Measurements from ENCODE around the gene IDS.
"Not testable (repeated sequence)": the region's sequence is repeated elsewhere in the genome, so short reads cannot be mapped to it uniquely, and the experiment has no call there.

Gene IDS

GRCh38 chrX:149504226-149504914, 736 bp downstream of the IDS start:
- in situ Hi-C loops (cut with HindIII; ENCODE audit: low sequenced_read_pairs): loop anchor here (25.0 kb wide), 1 partner anchor 133 kb away; the partner anchor contains the start of gene TMEM185A

DNA sequence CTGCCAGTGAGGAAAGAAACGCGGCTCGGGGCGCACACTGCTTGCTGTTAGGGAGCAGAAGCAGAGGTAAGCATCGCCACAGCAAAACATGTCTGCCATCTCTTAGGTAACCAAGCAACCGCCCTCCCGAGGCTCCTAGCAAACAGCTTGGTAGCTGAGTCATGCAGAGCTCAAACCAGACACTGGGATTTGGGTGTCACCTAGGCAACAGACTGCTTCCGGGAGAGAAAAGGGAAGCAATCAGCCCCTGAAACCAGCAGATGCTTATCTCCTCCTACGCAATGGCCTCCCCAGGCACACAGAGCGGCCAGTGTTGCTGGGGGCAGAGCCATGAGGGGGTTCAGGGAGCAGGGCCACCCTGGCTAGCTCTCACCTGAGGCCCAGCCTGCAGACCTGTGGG, 1.7 kb downstream of the IDS start:
- in situ Hi-C loops (cut with HindIII; ENCODE audit: low sequenced_read_pairs): loop anchor here (25.0 kb wide), 1 partner anchor 134 kb away; the partner anchor contains the start of gene TMEM185A

DNA sequence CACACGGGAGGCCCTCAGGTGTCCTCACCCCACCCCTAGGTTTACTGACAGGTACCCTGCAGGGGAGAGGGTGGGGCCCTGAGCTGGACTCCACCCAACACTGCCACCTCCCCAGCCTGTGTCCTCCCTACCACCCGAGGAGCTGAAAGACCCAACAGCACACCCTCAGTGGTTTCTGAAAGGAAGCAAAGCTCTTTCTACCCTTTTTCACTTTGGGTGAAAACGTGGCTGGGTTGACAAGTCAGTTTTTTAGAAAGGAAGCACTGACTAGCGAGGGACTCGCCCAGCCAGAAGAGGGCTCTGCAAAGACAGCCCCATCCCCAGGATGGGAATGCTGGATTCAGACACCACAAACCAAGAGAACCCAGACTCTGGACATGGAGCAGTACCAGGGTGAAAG, 2.2 kb downstream of the IDS start:
- in situ Hi-C loops (cut with HindIII; ENCODE audit: low sequenced_read_pairs): loop anchor here (25.0 kb wide), 1 partner anchor 134 kb away; the partner anchor contains the start of gene TMEM185A

DNA sequence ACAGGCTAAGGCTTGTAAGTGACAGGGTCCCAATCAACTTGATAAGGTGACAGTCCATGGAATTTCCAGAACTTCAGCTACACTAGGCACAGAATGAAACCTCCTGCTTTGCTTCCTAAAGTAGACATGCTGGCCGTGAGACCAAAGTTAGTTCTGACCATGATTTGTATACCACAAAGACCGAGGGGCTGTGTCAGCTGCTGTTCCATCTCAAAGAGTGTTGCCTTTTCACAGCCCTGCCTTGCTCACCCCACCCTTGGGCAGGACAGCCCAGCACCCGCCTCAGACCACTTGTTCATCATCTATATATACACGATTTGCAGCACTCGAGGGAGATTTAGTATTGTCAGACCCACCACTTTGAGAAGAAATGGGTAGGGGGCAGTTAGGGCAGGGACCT, 5.3 kb downstream of the IDS start:
- in situ Hi-C loops (cut with HindIII; ENCODE audit: low sequenced_read_pairs): loop anchor here (25.0 kb wide), 1 partner anchor 138 kb away; the partner anchor contains the start of gene TMEM185A

GRCh38 chrX:149498767-149499166, 6.3 kb downstream of the IDS start:
- in situ Hi-C loops (cut with HindIII; ENCODE audit: low sequenced_read_pairs): no loop called here

DNA sequence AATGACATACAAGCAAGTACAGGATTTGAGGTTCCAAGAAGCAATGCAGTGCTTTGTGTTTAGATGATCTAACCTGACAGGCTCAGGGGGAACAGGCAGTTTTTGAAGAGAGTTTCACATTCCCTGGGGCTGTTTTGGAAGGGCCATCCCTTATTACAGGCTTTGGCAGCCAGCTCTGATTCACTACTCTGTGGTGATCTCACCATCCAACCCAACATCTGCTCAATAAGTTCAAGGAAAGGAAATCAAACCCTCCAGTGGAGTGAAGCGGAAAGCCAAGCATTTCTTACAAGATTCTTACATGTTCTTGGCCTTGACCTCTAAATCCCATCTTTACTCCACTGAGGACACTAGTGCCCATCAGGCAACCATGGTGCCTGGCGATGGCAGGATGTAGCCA, 7.5 kb downstream of the IDS start:
- in situ Hi-C loops (cut with HindIII; ENCODE audit: low sequenced_read_pairs): no loop called here

DNA sequence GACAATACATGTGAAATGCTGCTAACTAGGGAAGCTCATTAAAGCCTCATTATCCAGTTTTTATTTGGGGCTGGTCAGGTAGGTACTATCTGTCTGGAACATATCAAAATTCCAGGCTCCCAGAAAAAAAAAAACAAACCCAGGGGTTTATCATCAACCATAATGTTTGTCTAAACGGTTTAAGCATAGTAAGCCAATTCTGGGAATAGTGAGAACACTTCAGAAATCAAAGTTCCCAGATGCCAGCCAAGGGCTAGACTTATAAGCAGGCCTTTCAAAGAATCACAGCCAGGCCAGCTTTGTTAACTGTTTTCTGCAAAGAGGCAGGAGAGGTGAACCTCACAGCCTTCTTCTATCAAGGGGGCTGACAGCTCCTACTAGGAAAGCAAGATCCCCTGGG, 8.1 kb downstream of the IDS start:
- in situ Hi-C loops (cut with HindIII; ENCODE audit: low sequenced_read_pairs): no loop called here

GRCh38 chrX:149495573-149496071, 9.5 kb downstream of the IDS start:
- in situ Hi-C loops (cut with HindIII; ENCODE audit: low sequenced_read_pairs): no loop called here

DNA sequence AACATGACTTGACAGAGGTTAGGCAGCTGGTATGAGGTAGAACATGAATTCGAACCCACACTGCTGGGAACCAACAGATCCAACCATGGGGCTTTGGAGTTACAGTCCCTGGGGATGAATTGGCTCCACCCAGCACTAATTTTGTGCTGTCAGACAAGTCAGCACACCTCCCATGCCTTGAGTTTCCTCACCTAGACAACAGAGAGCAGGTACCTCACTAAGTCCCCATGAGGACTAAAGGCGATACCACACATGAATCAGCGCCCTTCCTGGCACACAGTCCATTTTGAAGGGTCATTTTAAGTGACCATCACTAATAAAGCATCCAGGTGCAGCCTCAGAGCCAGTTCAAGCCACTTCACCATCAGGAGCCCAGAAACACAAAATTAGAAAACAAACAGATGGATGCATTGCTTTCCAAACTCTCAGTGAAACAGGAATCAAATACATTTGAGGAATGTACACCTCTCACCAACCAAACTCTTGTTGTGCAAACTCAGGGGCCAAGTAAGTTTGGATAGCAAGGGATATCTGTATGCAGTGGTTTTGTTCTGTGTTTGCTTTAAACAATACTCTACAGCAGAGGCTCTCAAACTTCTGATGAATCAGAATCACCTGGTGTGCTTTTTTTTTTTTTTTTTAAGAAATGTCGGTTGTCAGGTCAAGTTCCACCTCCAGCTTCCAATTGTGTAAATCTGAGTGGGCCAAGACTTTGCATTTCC, 10.1 kb downstream of the IDS start:
- in situ Hi-C loops (cut with HindIII; ENCODE audit: low sequenced_read_pairs): no loop called here

DNA sequence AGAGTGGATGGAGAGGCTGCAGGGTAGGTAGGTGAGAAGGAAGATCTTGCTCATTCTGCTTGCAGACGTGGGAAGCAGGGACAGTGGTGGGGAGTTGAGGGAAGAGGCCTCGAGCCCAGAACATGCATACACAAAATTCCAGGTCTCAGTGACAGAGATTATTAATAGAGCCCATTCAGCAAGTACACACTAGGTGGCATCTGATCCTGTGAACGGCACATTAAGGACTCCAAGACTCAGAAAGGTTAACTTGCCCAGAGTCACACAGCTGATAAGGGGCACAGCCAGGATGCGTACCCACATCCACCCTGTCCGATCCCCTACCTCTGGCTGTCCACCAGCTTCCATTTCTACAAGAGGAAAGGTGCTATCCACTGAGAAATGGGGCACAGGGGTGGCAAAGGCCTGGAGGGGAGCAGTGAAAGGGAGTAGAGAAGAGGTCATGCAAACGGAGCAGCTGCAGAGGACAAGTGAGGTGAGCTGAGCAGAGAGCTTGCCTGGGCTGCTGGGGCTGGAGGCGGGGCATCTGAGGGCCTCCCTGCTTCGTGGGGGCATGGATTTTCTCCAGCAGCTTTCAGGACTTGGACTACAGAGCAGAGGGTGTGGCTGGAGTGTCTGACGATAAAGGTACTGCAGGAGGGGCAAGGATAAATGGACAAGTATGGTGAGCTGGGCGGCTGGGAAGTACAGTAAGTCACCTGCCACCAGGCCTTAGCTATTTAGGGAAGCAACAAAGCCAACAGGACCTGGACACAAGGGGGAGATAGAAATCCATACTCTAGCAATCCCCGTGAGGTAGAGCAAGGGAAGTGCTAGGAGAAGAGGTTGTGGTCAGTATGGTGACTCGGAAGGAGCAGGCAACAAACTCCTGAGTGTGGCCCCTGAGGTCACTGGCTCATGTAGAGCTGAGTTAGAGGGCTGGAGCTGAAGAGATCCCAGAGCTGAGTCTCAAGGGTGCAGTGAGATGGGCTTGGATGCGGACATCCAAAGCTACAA, 11.2 kb downstream of the IDS start:
- in situ Hi-C loops (cut with HindIII; ENCODE audit: low sequenced_read_pairs): no loop called here

- in situ Hi-C loops (cut with HindIII; ENCODE audit: low sequenced_read_pairs): no loop called here
Observed at GRCh38 chrX:149491812-149492211, 13.3 kb downstream of the IDS start.

- in situ Hi-C loops (cut with HindIII; ENCODE audit: low sequenced_read_pairs): no loop called here
Observed at GRCh38 chrX:149490100-149490499, 15.0 kb downstream of the IDS start.

DNA sequence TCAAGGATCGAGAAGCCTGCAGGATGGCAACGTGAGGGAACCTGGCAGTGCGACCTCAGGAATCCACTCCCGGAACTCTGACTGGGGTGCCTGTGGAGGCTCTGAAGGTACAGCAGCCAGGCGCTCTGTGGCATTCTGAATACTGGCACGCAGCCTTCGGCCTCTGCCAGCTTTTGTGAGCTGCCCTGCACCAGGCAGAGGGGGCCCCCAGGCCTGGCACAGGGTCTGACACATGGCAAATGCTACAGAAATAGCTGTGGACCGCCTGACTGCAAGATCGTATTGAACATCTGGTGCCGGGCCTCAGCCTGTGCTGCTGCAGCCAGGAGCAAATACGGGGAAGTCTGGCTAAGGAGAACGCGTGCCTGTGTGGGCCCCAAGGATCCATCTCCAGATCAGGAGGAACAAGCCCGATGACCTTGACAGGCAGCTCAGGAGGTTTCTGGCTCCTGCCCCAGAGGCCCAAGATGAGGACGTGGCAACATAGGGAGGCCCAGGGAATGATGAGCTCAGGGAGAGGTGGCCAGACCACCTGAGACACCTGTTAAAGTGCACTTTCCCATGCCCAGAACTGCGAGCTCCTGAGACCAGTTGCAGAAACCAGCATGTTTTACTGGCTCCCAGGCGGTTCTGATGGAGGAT, 16.6 kb downstream of the IDS start:
- in situ Hi-C loops (cut with HindIII; ENCODE audit: low sequenced_read_pairs): not testable (repeated sequence)

GRCh38 chrX:149488008-149488407, 17.1 kb downstream of the IDS start:
- in situ Hi-C loops (cut with HindIII; ENCODE audit: low sequenced_read_pairs): not testable (repeated sequence)

DNA sequence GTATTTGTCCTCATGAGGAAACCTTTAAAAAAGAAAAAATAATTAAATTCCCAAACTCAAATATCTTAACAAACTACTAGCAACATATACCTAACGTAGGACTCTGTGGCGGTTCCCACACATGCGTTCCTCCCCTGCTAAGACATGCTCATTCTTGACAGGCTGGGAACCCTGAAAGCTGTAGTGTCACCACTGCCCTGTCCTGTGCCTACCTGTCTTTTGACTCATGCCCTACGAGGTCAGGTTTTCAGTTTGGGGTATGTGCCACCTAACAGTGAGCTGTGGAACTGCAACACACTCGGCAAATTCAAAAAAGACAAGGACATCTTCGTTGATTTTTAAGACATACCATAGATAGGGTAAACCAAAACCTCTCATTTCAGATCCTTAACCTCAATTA, 17.8 kb downstream of the IDS start:
- in situ Hi-C loops (cut with HindIII; ENCODE audit: low sequenced_read_pairs): no loop called here

- in situ Hi-C loops (cut with HindIII; ENCODE audit: low sequenced_read_pairs): no loop called here
Observed at GRCh38 chrX:149476513-149476912, 28.6 kb downstream of the IDS start.

- in situ Hi-C loops (cut with HindIII; ENCODE audit: low sequenced_read_pairs): no loop called here
Observed at GRCh38 chrX:149473966-149474365, 31.1 kb downstream of the IDS start.

DNA sequence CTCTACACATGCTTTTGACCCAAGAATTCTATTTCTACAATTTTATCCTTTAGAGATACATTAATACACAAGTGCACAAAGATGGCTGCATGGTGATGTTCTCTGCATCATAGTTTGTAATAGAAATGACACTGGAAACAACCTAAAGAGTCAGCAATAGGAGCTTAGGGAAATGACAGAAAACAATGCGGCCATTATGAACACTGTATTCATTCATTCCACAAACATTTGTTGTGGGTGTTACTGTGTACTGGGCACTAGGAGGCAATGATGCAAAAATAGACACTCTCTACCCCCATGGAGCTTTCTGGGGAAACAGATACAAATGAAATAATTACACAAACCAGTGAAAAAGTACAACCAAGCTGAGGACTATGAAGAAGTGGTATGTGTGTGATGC, 32.0 kb downstream of the IDS start:
- in situ Hi-C loops (cut with HindIII; ENCODE audit: low sequenced_read_pairs): no loop called here

GRCh38 chrX:149472625-149473024, 32.5 kb downstream of the IDS start:
- in situ Hi-C loops (cut with HindIII; ENCODE audit: low sequenced_read_pairs): no loop called here

DNA sequence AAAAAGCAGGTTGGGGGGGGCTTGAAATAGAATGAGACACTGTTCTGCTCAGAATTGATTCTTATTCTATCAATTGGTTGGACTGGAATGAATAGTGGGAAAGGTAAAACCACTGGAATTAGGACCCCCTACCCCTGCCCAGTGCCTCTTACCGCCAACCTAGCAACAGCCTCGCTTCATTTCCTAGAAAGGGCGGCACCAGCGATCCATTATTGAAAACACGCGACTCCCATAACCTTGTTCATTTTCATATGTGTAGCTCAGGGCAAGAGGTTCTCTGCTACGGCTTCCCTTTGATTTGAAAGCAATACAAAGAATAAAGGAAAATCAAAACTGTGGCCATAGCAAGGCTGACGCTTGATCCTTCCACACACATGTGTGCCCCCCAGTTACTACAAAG, 33.7 kb downstream of the IDS start:
- in situ Hi-C loops (cut with HindIII; ENCODE audit: low sequenced_read_pairs): no loop called here
